ENCODE measurements around the gene ANKH.

ANKH gene

DNA sequence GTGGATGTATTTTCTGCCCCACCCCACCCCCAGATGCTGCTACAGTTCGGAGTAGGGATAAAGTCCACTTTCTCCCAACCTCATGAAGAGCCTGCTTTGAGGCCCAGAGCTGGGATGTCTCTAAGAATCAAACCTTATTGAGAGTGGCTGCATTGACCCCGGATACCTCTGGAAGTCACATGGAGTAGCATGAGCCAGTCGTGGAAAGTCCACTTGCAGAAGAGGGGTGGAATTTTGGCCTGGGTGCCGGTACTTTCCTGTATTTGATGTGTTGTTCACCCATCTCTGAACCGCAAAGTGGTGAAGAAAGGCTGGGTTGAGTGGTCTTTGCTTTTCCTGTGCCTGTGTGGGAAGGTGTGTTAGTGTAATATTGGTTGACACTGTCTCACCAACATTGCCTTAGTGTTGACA, 203.4 kb downstream of the ANKH start:
- no peak for TF ChIP-seq ZNF274 (IDR thresholded peaks at IDR 0.05; ENCODE audit: low read depth, low read length)
- peak overlapping the region; percentile 91 for H3K4me3 ChIP-seq (ENCODE audit: low read length)

DNA sequence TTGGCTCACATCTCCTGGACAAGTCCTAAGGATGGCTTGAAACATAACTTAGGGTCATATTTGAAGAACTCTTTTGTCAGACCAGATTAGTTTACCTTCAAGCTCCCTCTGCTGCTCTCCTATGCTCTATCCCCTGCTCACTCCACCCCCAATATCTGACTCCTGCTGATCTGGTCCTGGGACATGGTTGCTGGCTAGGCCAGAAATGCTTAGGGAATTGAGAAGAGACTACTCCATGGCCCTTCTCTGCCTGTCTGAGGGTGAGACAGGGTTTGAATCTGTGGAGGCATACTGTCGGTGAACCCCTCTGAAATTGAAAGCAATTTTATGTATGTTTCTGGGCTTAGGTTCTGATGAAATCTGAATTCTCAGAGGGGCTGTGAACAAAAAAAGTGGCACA, 203.8 kb downstream of the ANKH start:
- TF ChIP-seq ZNF274 (IDR thresholded peaks at IDR 0.05; ENCODE audit: low read depth, low read length), result no peak
- H3K4me3 ChIP-seq (ENCODE audit: low read length), result peak overlapping the region; percentile 91; the same call in 1 of the 2 replicates

DNA sequence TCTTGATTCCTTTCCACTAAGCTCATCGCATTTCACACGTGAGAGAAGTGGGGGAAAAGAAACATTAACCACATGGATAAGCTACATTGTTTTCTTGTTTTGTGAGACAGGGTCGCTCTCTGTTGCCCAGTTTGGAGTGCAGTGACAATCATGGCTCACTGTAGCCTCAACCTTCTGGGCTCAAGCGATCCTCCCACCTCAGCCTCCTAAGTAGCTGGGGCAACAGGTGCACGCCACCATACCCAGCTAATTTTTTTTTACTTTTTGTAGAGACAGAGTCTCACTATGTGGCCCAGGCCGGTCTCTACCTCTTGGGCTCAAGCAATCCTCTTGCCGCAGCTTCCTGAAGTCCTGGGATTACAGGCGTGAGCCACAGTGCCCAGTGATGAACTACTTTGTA, 204.3 kb downstream of the ANKH start:
- H3K4me3 ChIP-seq (ENCODE audit: low read length), result peak overlapping the region; percentile 91; the same call in 1 of the 2 replicates
- TF ChIP-seq ZNF274 (IDR thresholded peaks at IDR 0.05; ENCODE audit: low read depth, low read length), result no peak

DNA sequence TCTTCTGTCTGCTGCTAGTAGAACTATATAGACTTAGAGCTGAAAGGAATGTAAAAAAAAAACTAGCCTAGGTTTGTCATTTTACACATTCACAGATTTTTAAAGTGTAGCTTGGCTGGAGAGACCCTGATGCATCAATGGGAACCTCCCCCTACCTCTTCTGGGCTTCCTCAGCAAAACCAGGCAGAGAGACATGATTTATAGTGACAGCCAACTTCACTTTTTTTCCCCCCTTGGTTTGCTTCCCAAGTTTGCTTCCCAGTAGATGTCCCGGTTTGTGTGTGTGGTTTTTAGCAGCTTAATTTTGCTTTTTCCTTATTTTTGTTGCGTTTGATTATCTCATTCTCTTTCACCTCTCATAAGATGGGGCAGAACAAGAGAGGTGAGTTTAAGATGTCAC, 205.2 kb downstream of the ANKH start:
- no peak for TF ChIP-seq ZNF274 (IDR thresholded peaks at IDR 0.05; ENCODE audit: low read depth, low read length)
- H3K4me3 ChIP-seq (ENCODE audit: low read length), result peak overlapping the region; percentile 91

DNA sequence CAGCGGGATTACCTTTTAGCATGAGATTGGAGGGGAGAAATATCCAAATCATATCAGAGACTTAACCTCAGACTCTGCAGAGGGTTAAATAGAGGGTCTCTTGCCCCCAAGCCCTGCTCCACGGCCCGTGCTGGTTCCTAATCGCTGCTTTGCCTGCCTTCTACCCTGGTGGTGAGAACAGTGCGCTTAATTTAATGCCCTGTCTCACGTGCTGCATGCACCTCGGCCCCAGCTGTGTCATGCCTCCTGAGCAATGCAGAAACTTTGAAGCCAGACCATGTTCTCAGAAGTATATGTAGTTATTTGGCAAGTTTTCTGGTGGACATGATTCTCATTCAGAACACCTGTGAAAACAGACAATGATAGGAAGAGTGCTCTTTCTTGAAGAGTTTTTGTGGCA, 205.6 kb downstream of the ANKH start:
- TF ChIP-seq ZNF274 (IDR thresholded peaks at IDR 0.05; ENCODE audit: low read depth, low read length), result no peak
- H3K4me3 ChIP-seq (ENCODE audit: low read length), result peak overlapping the region; percentile 91

DNA sequence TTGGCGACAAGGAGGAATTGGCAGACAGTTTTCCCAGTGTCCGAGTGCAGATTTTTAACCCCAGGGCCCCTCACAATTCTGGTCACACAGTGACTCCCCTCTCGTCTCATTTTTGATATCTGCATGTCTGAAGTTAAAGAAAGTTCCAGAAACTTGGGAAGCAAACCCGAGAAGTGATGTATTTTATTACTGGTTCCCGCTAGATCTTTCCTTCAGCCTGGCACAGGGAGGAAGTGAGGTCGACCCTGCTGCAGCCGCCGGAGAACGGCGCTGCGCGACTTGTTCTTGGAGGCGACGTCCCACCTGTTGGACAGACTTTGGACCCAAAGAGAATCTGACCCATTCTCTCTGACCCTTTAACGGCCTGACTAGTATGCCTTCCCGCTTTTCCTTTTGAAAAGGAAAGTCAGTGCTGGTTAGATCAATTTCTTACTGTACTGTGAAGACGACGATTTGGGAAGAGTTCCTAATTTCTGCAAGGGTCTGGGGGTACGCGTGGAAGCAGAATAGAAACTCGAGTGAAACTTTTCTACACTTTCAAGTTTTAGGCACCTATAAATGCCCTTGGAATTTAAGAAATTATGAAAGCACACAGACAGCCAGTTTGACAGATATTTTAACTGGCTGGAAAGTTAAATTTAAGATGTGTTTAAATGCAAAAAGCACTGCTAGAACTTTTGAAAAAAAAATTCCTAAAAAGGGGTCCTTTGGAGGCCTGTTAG, 206.3 kb downstream of the ANKH start:
- TF ChIP-seq ZNF274 (IDR thresholded peaks at IDR 0.05; ENCODE audit: low read depth, low read length), result no peak
- peak overlapping the region; percentile 91 for H3K4me3 ChIP-seq (ENCODE audit: low read length)

DNA sequence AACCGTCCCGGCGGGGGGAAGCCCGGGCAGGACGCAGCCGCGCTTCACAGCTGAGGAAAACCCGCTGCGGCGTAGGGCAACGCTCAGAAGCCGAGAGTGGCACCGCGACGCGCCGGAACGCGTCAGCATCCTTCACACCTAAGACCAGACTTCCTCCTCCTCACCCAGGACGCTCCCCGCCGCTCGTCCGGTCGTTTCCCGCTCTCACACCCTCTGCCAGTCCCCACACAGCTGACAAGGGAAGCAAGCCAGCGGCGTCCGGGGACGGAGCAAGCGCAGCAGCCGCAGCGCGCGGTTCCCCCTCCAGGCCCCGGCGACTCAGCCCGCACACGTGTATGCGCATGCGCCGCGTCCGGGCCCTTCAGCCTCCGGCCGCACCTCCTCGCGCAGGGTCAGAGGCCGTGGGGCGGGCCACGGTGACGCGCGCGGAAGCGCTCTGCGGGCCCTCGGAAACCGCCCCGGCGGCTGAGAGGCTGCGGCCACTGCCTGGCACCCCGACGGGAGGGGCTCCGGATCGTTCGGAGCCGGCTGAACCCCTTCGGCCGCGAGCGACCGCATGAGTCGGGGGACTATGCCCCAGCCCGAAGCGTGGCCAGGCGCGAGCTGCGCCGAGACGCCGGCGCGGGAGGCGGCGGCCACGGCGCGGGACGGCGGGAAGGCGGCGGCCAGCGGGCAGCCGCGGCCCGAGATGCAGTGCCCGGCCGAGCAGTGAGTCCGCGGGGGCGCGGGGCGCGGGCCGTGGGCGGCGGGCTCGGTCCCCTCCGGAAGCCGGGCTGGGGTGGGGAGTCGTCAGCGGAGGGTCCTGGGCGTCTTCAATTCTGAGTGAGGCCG, 207.1 kb downstream of the ANKH start, which contains the start of gene OTULIN:
TSS of gene OTULIN (plus strand) at position 449 of the 831 bp plus-strand sequence. CDS start at position 557, 108 bp downstream.
- H3K4me3 ChIP-seq (ENCODE audit: low read length), result peak within 1 kb of the TSS; percentile 91
- no peak for TF ChIP-seq ZNF274 (IDR thresholded peaks at IDR 0.05; ENCODE audit: low read depth, low read length)

DNA sequence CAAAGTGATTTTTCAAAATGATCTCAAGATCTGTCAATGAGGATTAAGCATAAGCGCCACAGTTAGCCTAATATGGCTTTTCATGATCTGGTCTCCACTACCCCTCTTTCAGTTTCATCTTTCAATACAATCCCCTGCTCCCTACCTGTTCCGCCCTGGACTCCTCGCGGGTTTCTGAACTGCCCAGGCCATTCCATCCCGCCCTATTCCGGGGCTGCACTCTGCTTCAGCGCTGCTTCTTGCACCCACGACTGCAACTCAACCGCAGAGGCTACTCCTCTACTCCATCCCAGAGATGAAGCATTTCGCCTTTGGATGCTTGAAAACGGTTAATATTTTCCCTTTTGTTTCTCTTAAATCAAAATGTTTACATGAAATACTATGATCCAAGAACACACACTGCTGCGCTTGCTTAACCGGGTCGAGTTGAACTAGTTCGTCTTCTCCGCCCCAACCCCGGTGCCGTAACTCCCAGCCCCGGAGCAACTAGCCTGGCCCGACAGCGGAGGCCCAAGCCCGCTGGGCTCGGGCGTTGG, 207.8 kb downstream of the ANKH start:
- no peak for TF ChIP-seq ZNF274 (IDR thresholded peaks at IDR 0.05; ENCODE audit: low read depth, low read length)
- H3K4me3 ChIP-seq (ENCODE audit: low read length), result peak overlapping the region; percentile 91

DNA sequence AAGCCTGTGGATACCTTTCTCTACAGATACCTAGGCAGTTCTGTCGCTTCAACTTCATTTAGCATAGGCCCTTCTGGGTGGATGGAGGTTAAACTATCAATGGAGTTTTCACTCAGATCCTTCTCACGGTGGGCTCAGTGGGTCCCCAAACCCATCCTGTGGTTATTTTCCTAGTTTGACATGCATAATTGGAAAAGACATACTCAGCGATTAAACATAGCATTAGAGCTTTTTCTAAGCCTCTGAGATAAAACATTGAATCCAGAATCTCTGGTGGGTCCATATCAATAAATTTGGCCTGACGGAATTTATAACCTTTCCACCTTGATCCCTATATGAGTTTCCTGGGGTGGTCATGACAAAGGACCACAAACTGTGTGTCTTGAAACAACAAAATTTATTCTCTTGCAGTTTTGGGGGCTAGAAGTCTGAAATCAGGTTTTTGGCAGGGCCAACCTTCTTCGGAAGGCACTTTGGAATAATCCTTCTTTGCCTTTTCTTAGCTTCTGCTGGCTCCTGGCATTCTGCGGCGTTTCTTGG, 208.8 kb downstream of the ANKH start:
- TF ChIP-seq ZNF274 (IDR thresholded peaks at IDR 0.05; ENCODE audit: low read depth, low read length), result no peak
- H3K4me3 ChIP-seq (ENCODE audit: low read length), result peak overlapping the region; percentile 91

DNA sequence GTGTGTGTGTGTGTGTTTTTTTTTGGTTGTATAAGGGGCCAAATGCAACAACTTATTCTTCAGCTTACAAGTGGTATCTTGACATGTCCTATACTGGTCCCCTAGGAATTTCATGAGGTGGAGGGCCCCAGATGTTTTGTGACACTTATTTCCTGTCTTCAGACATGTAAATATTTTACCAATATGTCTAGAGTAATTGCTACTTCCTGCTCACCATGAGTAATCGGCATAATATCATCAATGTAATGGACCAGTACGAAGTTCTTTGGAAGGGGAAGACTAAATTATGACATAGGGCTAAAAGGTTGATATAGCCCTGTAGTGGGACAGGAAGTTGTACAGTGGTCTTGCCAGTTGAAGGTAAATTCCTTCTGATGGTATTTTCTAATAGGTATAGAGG, 210.7 kb downstream of the ANKH start:
- H3K4me3 ChIP-seq (ENCODE audit: low read length), result no peak overlapping the region
- no peak for TF ChIP-seq ZNF274 (IDR thresholded peaks at IDR 0.05; ENCODE audit: low read depth, low read length)

DNA sequence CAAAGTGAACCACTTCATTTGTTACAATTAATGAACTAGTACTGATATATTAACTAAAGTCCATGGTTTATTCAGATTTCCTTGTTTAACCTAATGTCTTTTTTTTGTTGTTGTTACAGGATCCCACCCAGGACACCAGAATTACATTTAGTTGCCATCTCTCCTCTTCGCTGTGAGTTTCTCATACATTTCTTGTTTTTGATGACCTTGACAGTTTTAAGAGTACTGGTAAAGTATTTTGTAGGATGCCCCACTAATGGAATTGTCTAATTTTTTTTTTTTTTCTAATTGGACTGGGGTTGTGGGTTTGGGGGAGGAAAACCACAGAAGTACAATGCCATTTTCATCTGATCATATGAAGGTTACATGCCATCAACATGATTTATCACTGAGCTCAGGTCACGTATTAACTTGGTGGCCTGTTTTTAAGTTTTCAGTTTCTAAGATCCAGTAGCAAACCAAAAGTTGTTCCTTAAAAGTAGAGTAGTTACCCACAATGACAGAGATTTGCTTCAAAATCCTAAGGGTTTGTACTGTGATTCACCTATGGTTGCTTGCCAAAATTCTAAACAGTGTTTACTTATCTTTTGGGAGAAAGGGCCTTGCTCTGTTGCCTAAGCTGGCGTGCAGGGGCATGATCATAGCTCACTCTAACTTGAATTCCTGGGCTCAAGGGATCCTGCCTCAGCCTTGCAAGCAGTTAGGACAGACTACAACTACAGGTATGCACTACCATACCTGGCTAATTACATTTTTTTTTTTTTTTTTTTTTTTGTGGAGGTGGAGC, 211.6 kb downstream of the ANKH start:
- no peak for TF ChIP-seq ZNF274 (IDR thresholded peaks at IDR 0.05; ENCODE audit: low read depth, low read length)
- no peak overlapping the region for H3K4me3 ChIP-seq (ENCODE audit: low read length)

DNA sequence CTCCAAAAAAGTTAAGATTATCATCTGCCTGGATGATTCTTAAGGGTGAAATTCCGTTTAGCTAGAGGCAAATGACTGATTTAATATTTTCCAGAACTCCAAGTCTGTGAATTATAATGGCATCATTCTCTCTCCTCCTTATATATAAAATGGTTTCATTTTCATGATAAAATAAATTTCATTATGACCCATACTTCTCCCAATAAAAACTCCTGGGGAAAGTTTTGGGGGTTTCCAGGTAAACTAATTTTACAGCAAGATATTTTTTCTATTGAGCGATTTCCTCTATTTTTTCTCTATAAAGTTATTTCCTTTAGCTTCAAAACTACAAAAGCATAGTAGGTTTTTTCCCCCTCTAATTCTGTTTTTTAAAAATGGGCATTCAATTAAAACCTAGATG, 214.7 kb downstream of the ANKH start:
- no peak overlapping the region for H3K4me3 ChIP-seq (ENCODE audit: low read length)
- TF ChIP-seq ZNF274 (IDR thresholded peaks at IDR 0.05; ENCODE audit: low read depth, low read length), result no peak

DNA sequence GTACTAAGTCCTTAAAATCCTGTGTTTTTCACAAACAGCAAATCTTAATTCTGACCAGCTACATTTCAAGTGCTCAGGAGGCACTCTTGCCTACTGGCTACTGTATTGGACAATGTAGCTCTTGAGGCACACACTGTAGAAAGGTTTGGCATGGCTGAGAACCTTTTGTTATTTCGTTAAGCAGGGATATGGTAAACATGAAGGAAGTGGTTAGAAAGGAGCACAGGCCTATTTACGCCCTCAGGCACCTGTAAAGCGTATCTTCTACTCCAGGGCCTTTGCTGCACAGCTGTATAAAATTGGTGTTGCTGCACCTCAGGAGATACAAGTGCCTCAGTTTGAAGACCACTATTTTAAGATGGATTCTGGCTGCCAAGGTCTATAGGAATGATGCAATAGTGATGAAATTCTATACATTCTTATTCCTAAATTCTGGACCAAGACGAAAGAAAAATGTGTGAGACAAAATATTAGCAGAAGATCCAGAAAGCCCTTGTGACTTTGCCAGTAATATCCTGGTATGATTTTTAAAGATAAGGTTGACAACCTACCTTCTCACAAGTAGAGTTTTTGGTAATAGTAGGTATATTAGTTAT, 216.3 kb downstream of the ANKH start:
- no peak for TF ChIP-seq ZNF274 (IDR thresholded peaks at IDR 0.05; ENCODE audit: low read depth, low read length)
- H3K4me3 ChIP-seq (ENCODE audit: low read length), result no peak overlapping the region

All from GM08714 (cell line).